A673 (cell line): ENCODE data around the gene DARS2. TPM values are rescaled to one million over a fixed set of nuclear protein-coding genes. Genes with fewer than 3 reads are reported as not detected.
"Not testable (repeated sequence)": the region's sequence is repeated elsewhere in the genome, so short reads cannot be mapped to it uniquely, and the experiment has no call there.

Experiments
- BruUV-seq: library from RNA; stranded (reverse); fragments of 400-500 nt; replicated peaks from 2 replicates; lab custom pipeline; 2021; lab: Mats Ljungman, UMichigan
- CTCF ChIA-PET: fragments of 300-600 bp; sonication (Branson Sonifier 250); formaldehyde crosslinking; loops from one replicate; lab custom pipeline; 2022; ENCODE audit warnings: antibody characterized with exemption; lab: Charles Lee
- POLR2A ChIA-PET: fragments of 300-600 bp; sonication (Branson Sonifier 250); formaldehyde crosslinking; loops from one replicate; lab custom pipeline; 2022; ENCODE audit warnings: antibody characterized with exemption; ENCODE audit not compliant: low non-redundant PET; lab: Charles Lee
- DNase-seq: peaks from one replicate; pipeline ENCODE4 v3.0.0-alpha.2; 2015; ENCODE audit warnings: low spot score
- H3K27ac ChIP-seq: fragments of 200-600 bp; sonication (generic); 2 replicates; pipeline ENCODE4 v1.5.1; 2016; ENCODE audit warnings: mixed run types, low read depth, mild to moderate bottlenecking, mixed read lengths, antibody characterized with exemption, low read length; ENCODE audit not compliant: poor library complexity, severe bottlenecking
- H3K27me3 ChIP-seq: fragments of 200-600 bp; sonication (generic); replicated peaks from 2 replicates; pipeline ENCODE4 v1.6.1; 2017; ENCODE audit warnings: mixed run types, low read depth, mild to moderate bottlenecking, mixed read lengths, antibody characterized with exemption, low read length; ENCODE audit not compliant: insufficient read depth, poor library complexity
- H3K36me3 ChIP-seq: fragments of 200-600 bp; sonication (generic); 2 replicates; pipeline ENCODE4 v1.6.1; 2016; ENCODE audit warnings: mixed run types, mild to moderate bottlenecking, mixed read lengths, antibody characterized with exemption, low read length; ENCODE audit not compliant: insufficient read depth, poor library complexity, severe bottlenecking
- H3K4me1 ChIP-seq: fragments of 200-600 bp; sonication (generic); 2 replicates; pipeline ENCODE4 v1.6.1; 2017; ENCODE audit warnings: mixed run types, mild to moderate bottlenecking, mixed read lengths, antibody characterized with exemption, low read length; ENCODE audit not compliant: insufficient read depth, poor library complexity, severe bottlenecking
- H3K4me3 ChIP-seq: fragments of 200-600 bp; sonication (generic); 2 replicates; pipeline ENCODE4 v1.5.1; 2016; ENCODE audit warnings: low read depth, mixed run types, mild to moderate bottlenecking, mixed read lengths, low read length; ENCODE audit not compliant: poor library complexity, severe bottlenecking
- H3K9me3 ChIP-seq: fragments of 200-600 bp; sonication (generic); 2 replicates; pipeline ENCODE4 v1.6.1; 2016; ENCODE audit warnings: mixed run types, low read depth, mild to moderate bottlenecking, mixed read lengths, antibody characterized with exemption, low read length; ENCODE audit not compliant: poor library complexity, severe bottlenecking
- CTCF ChIP-seq: fragments of 300-800, 200-600 bp; sonication (generic); conservative IDR thresholded peaks from 2 replicates; pipeline ENCODE4 v1.5.1; 2017; ENCODE audit warnings: low read depth, mild to moderate bottlenecking, antibody characterized with exemption, low read length, moderate library complexity, mixed read lengths
- EZH2 ChIP-seq: fragments of 200-600 bp; sonication (generic); IDR thresholded peaks from 2 replicates; pipeline ENCODE4 v1.6.1; 2017; ENCODE audit warnings: borderline replicate concordance, low read depth, mild to moderate bottlenecking, mixed read lengths, antibody characterized with exemption, low read length; ENCODE audit not compliant: poor library complexity, severe bottlenecking
- intact Hi-C: fragments of 100-400 bp; cut with micrococcal nuclease; formaldehyde crosslinking; loops from one replicate; pipeline ENCODE4 v1.10.0; 2022; ENCODE audit not compliant: unreplicated experiment
- total RNA-seq: library from RNA; stranded (reverse); gene quantifications from 2 replicates; pipeline ENCODE4 v1.2.3, GENCODE V29; 2021

DARS2 gene
- total RNA-seq, 1 experiment from 2014 or later, result 41.6 TPM

GRCh38 chr1:173784997-173785396 is 39.5 kb upstream of the DARS2 start:
- Histone ChIP-seq H3K27me3 (no peaks in the 10 kb centered on the region), H3K36me3 (peaks cover 15% of the 10 kb centered on the region), H3K9me3 (no peaks in the 10 kb centered on the region), H3K4me1 (no peaks in the 10 kb centered on the region), H3K27ac (no peak overlapping the region), H3K4me3 (no peak overlapping the region)
- no peak for DNase-seq
- CTCF ChIA-PET, result interaction anchor here (0.6 kb wide), 1 partner anchor 434 kb away, joined by 4 read pairs; no protein-coding TSS in a partner anchor
- no peak for TF ChIP-seq EZH2
- TF ChIP-seq CTCF, result no peak
- intact Hi-C loops, result no loop called here
- POLR2A ChIA-PET, result no interaction called here
- no TSS peak for BruUV-seq

DNA sequence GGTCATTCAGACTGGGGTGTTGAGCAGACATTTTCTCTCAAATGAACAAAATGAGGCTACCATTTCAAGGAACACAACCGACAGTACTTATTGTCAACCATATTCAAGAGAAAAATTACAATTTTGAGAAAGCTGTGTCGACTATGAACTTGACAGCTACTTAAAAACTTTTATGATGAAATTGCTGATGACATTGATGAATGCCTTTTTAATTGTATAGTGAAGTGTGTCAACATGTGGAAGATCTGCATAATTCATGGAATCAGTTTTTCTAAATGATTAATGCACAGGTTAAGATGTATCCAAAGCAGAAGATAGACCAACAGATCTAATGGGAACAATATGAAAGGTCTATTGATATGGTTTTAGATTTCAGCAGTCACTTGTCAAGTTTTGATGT is 34.6 kb upstream of the DARS2 start:
- DNase-seq, result no peak
- no TSS peak for BruUV-seq
- CTCF ChIA-PET, result no interaction called here
- Histone ChIP-seq H3K27ac (no peak overlapping the region), H3K36me3 (peaks cover 9% of the 10 kb centered on the region), H3K27me3 (no peaks in the 10 kb centered on the region), H3K4me1 (no peaks in the 10 kb centered on the region), H3K4me3 (no peak overlapping the region), H3K9me3 (no peaks in the 10 kb centered on the region)
- POLR2A ChIA-PET, result no interaction called here
- intact Hi-C loops, result no loop called here
- TF ChIP-seq CTCF, result no peak
- TF ChIP-seq EZH2, result no peak

GRCh38 chr1:173798078-173798477 is 26.4 kb upstream of the DARS2 start:
- H3K4me1 ChIP-seq, result no peaks in the 10 kb centered on the region
- DNase-seq, result no peak
- H3K27ac ChIP-seq, result no peak overlapping the region
- H3K27me3 ChIP-seq, result no peaks in the 10 kb centered on the region
- TF ChIP-seq CTCF (no peak), EZH2 (no peak)
- H3K36me3 ChIP-seq, result peaks cover 28% of the 10 kb centered on the region
- no peaks in the 10 kb centered on the region for H3K9me3 ChIP-seq
- ChIA-PET CTCF (no interaction called here), POLR2A (no interaction called here)
- BruUV-seq, result no TSS peak
- intact Hi-C loops, result no loop called here
- no peak overlapping the region for H3K4me3 ChIP-seq

DNA sequence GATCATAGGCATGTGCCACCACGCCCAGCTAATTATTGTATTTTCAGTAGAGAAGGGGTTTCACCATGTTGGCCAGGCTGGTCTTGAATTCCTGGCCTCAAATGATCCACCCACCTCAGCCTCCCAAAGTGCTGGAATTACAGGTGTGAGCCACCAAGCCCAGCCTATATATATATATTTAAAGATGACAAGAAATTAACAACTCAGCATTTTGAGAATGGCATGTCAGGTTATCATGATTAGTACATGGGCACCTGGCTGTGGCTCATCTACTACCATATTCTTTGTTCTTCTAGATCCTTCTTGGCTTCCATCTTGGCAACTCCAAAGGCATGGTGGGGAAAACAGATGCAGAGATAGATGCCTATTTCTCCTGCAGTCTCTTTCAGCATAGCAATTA is 24.5 kb upstream of the DARS2 start:
- BruUV-seq, H3K27ac ChIP-seq, H3K27me3 ChIP-seq, DNase-seq, CTCF ChIA-PET, H3K4me3 ChIP-seq, intact Hi-C loops, H3K4me1 ChIP-seq, H3K9me3 ChIP-seq, POLR2A ChIA-PET: not testable (repeated sequence)
- peaks cover 43% of the 10 kb centered on the region for H3K36me3 ChIP-seq
